Heart right ventricle (tissue), 16 donors: ENCODE data around the gene GRIN2A. TPM values are rescaled to one million over a fixed set of nuclear protein-coding genes. Genes with fewer than 3 reads are reported as not detected.

Experiments used
- ATAC-seq, 8 donors: fragments of 200-7000 bp; cut with Tn5 transposase; one replicate each; pipeline ENCODE4 v1.9.1; 2020; ENCODE audit warnings: mild to moderate bottlenecking in 8 of 8, moderate library complexity in 8 of 8, moderate number of reproducible peaks in 1 of 8
- DNase-seq, 2 donors: peaks; one replicate each; pipeline ENCODE4 v3.0.0-alpha.2; 2020
- H3K27ac ChIP-seq, 10 donors: fragments of 200-600 bp; sonication (generic) in 2 of 10; one replicate each; pipeline versions ENCODE4 v1.5.0 to v1.8.0; 2020 to 2022; ENCODE audit warnings: mild to moderate bottlenecking in 3 of 10
- H3K27me3 ChIP-seq, 7 donors: fragments of 200-600 bp; one replicate each; pipeline ENCODE4 v1.8.0; 2021 to 2022; ENCODE audit warnings: mild to moderate bottlenecking in 2 of 7
- H3K36me3 ChIP-seq, 9 donors: fragments of 200-600 bp; sonication (generic) in 1 of 9; one replicate each; pipeline versions ENCODE4 v1.5.0 to v1.8.0; 2020 to 2022; ENCODE audit warnings: mild to moderate bottlenecking in 2 of 9
- H3K4me1 ChIP-seq, 9 donors: fragments of 200-600 bp; sonication (generic) in 1 of 9; one replicate each; pipeline versions ENCODE4 v1.5.0 to v1.8.0; 2020 to 2022; ENCODE audit warnings: mild to moderate bottlenecking in 4 of 9
- H3K4me3 ChIP-seq, 10 donors: fragments of 200-600 bp; sonication (generic) in 2 of 10; one replicate each; pipeline versions ENCODE4 v1.5.0 to v1.8.0; 2020 to 2022; ENCODE audit warnings: mild to moderate bottlenecking in 7 of 10, moderate library complexity in 2 of 10
- H3K9me3 ChIP-seq, 11 donors: fragments of 200-600 bp in 10 of 11; sonication (generic) in 2 of 11; one replicate each; pipeline versions ENCODE4 v1.5.0 to v1.8.0; 2013 to 2022; ENCODE audit warnings: mild to moderate bottlenecking in 2 of 11, control low read depth in 1 of 11, moderate library complexity in 1 of 11
- WGBS, 2 donors: extraction: QIAGEN DNeasy Blood & Tissue Kit; methylation state at CpG; one replicate each; pipeline ENCODE4 v1.1.7; 2013; ENCODE audit warnings: inconsistent platforms in 1 of 2; 5-methylcytosine and 5-hydroxymethylcytosine counted together
- intact Hi-C, 10 donors: fragments of 100-400 bp; cut with DNase I; formaldehyde crosslinking; loops; one replicate each; pipeline versions ENCODE4 v1.11.1 to v1.14.2; 2022
- polyA plus RNA-seq, 2 donors: library from polyadenylated mRNA; stranded (reverse); fragments of 200-250 nt; gene quantifications; one replicate each; pipeline ENCODE4 v1.2.3, GENCODE V29; 2013
- total RNA-seq, 10 donors: library from RNA; stranded (reverse); fragmentation: NEBNext Ultra II Directional in 3 of 10; extraction: Animal tissue kit (Norgen Biotek cat#: 25700) in 3 of 10; gene quantifications; one replicate each; pipeline versions ENCODE4 v1.2.1 to v1.2.4, GENCODE V29; 2021 to 2023
- TF ChIP-seq, protein P1 (sequence below), 9 donors: fragments of 200-600 bp; sonication (generic) in 2 of 9; IDR thresholded peaks; one replicate each; pipeline versions ENCODE4 v1.5.0 to v1.8.0; 2021 to 2022; ENCODE audit warnings: antibody characterized with exemption in 9 of 9, mild to moderate bottlenecking in 5 of 9, moderate library complexity in 1 of 9
- donor health status: Arrhythmogenic right ventricular cardiomyopathy.
- donor health status: ischemic (EF 13 %, LVEDD 7.1; RV severe dilation, severe dysfunction).
- donor health status: healthy with polysubstance abuse.
- donor health status: DM: no; HTN: yes; CAD: no.
- donor health status: DM: no; HTN: no; CAD: no.
- donor health status: ischemic (EF 25% LVEDD 6.9; RV normal size, moderate dysfunction).
- donor health status: ischemic (EF 25% LVEDD 5.7; RV mildly dilated, moderate dysfunction).
- donor health status: healthy.
- donor health status: DM: yes; HTN: yes; CAD: no.
- donor health status: Ischemic cardiomyopathy.
- donor health status: ischemic (EF 35%, LVEDD 5.7; RV mildly dilated, moderate dysfunction).
- donor health status: nonischemic (EF 11% LVEDD 7.7; RV severe dilation, severe dysfunction).
- donor health status: DM: yes; HTN: yes; CAD: no.
- donor health status: PGD.
- donor health status: ischemic (EF 29% LVEDD 5.4; RV normal size, mild dysfunction).
- donor health status: nonischemic (EF 23%, LVEDD 6.1; RV moderate dilation, normal function).

The GRIN2A gene
- total and polyA plus RNA-seq, 12 donors, result 0.01 to 11.7 (median 4.7) TPM

GRCh38 chr16:10067835-10068234, 114.4 kb downstream of the GRIN2A start:
- H3K4me3 ChIP-seq, result no peak overlapping the region
- DNase-seq, result no peak
- intact Hi-C loops, result no loop called here
- TF ChIP-seq, protein P1, sequence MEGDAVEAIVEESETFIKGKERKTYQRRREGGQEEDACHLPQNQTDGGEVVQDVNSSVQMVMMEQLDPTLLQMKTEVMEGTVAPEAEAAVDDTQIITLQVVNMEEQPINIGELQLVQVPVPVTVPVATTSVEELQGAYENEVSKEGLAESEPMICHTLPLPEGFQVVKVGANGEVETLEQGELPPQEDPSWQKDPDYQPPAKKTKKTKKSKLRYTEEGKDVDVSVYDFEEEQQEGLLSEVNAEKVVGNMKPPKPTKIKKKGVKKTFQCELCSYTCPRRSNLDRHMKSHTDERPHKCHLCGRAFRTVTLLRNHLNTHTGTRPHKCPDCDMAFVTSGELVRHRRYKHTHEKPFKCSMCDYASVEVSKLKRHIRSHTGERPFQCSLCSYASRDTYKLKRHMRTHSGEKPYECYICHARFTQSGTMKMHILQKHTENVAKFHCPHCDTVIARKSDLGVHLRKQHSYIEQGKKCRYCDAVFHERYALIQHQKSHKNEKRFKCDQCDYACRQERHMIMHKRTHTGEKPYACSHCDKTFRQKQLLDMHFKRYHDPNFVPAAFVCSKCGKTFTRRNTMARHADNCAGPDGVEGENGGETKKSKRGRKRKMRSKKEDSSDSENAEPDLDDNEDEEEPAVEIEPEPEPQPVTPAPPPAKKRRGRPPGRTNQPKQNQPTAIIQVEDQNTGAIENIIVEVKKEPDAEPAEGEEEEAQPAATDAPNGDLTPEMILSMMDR (IDR thresholded peaks at IDR 0.05), result no peak
- WGBS, 2 donors, result 36 to 63% methylated on average over 2 of the region's 2 CpGs
- H3K9me3 ChIP-seq, result no peaks in the 10 kb centered on the region
- no peak for ATAC-seq
- H3K27ac ChIP-seq, result no peak overlapping the region
- peaks cover 0 to 61% (median 34%) of the 10 kb centered on the region in 7 donors for H3K27me3 ChIP-seq
- peaks cover 0 to 10% (median 0%) of the 10 kb centered on the region in 9 donors for H3K4me1 ChIP-seq
- H3K36me3 ChIP-seq, result no peaks in the 10 kb centered on the region

GRCh38 chr16:10067406-10067805, 114.8 kb downstream of the GRIN2A start:
- intact Hi-C loops, result no loop called here
- DNase-seq, result no peak

GRCh38 chr16:10065019-10065418, 117.2 kb downstream of the GRIN2A start:
- Histone ChIP-seq H3K27me3 (peaks cover 0 to 61% (median 22%) of the 10 kb centered on the region in 7 donors), H3K4me3 (no peak overlapping the region), H3K4me1 (peaks cover 0 to 10% (median 0%) of the 10 kb centered on the region in 9 donors), H3K36me3 (no peaks in the 10 kb centered on the region), H3K9me3 (no peaks in the 10 kb centered on the region), H3K27ac (no peak overlapping the region)
- intact Hi-C loops, result no loop called here
- DNase-seq (no peak), ATAC-seq (no peak)
- WGBS, 2 donors, result 70 to 71% methylated on average over 4 of the region's 4 CpGs
- TF ChIP-seq, protein P1 (IDR thresholded peaks at IDR 0.05), result no peak

More at GRCh38 chr16:10067406-10067805, 114.8 kb downstream of the GRIN2A start:
- WGBS, 2 donors, result 67 to 83% methylated on average over 4 of the region's 4 CpGs
- TF ChIP-seq, protein P1 (IDR thresholded peaks at IDR 0.05), result no peak
- Histone ChIP-seq H3K4me1 (peaks cover 0 to 10% (median 0%) of the 10 kb centered on the region in 9 donors), H3K36me3 (no peaks in the 10 kb centered on the region), H3K4me3 (no peak overlapping the region), H3K27ac (no peak overlapping the region), H3K9me3 (no peaks in the 10 kb centered on the region), H3K27me3 (peaks cover 0 to 64% (median 31%) of the 10 kb centered on the region in 7 donors)
- no peak for ATAC-seq

- Histone ChIP-seq H3K4me1 (no peaks in the 10 kb centered on the region), H3K9me3 (no peaks in the 10 kb centered on the region), H3K4me3 (no peak overlapping the region), H3K27me3 (peaks cover 0 to 22% (median 3%) of the 10 kb centered on the region in 7 donors), H3K36me3 (no peaks in the 10 kb centered on the region), H3K27ac (no peak overlapping the region)
- ATAC-seq (no peak), DNase-seq (no peak)
- intact Hi-C loops, result loop anchor here in 2 of 10 donors (10.0 kb wide), 2 partner anchors 96 to 224 kb away; no protein-coding TSS in a partner anchor
- WGBS, 2 donors, result 56 to 76% methylated on average over 4 of the region's 4 CpGs
- TF ChIP-seq, protein P1 (IDR thresholded peaks at IDR 0.05), result no peak
Measured at GRCh38 chr16:10048850-10049249, 133.4 kb downstream of the GRIN2A start.
